Body of pancreas (tissue), 4 donors: Measurements from ENCODE around the gene FRAS1.

Source experiments
- POLR2A ChIP-seq, 3 donors: fragments of 450-650 bp; IDR thresholded peaks; one replicate each; pipeline ENCODE4 v1.6.1; 2016; ENCODE audit warnings: antibody characterized with exemption in 3 of 3, mild to moderate bottlenecking in 2 of 3
- TF ChIP-seq, protein P1 (sequence below), 7 experiments: fragments of 450-650 bp in 4 of 7; fragments of 200-600 bp in 3 of 7; sonication (generic) in 3 of 7; IDR thresholded peaks; one replicate each; pipeline ENCODE4 v1.5.1; 2016 to 2019; ENCODE audit warnings: antibody characterized with exemption in 7 of 7

DNA sequence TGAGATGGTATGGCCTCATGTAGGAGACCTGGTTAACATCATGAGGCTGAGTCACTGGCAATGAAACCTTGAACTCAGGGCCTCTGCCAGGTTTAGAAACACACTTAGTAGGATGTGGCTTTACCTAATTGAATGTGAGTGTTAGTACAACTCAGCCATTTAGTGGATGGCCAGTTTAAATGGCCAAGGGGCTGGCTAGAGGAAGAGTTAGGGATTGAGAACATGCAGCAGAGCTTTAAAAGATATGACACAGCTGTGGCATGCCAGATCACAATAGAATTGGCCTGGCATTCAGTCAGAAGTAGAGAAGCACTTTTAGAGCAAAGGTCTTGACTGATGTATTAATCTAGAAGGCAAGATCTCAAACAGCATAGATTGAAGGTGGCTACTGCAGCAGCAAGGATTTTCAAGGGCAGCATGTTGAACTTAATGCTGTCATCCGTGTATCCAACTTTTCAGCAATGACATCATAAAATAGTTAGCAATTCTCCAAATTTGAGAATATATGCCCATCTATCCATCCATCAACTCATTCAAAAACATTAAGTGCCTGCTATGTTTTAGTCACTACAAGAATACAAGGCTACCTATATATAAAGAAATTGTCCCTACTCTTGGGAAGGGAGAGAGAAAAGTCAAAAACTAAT lies 170.4 kb downstream of the FRAS1 start:
- no peak for TF ChIP-seq POLR2A (IDR thresholded peaks at IDR 0.05)
- TF ChIP-seq, protein P1, sequence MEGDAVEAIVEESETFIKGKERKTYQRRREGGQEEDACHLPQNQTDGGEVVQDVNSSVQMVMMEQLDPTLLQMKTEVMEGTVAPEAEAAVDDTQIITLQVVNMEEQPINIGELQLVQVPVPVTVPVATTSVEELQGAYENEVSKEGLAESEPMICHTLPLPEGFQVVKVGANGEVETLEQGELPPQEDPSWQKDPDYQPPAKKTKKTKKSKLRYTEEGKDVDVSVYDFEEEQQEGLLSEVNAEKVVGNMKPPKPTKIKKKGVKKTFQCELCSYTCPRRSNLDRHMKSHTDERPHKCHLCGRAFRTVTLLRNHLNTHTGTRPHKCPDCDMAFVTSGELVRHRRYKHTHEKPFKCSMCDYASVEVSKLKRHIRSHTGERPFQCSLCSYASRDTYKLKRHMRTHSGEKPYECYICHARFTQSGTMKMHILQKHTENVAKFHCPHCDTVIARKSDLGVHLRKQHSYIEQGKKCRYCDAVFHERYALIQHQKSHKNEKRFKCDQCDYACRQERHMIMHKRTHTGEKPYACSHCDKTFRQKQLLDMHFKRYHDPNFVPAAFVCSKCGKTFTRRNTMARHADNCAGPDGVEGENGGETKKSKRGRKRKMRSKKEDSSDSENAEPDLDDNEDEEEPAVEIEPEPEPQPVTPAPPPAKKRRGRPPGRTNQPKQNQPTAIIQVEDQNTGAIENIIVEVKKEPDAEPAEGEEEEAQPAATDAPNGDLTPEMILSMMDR (IDR thresholded peaks at IDR 0.05) = no peak
